Lower leg skin (tissue), 4 donors: ENCODE data around the gene SGCG. TPM values are rescaled to one million over a fixed set of nuclear protein-coding genes. Genes with fewer than 3 reads are reported as not detected.
"Not testable (repeated sequence)": the region's sequence is repeated elsewhere in the genome, so short reads cannot be mapped to it uniquely, and the experiment has no call there.

ENCODE experiments used
- DNase-seq, 2 donors: peaks; one replicate each; pipeline ENCODE4 v3.0.0-alpha.2; 2019; ENCODE audit warnings: low spot score in 2 of 2
- H3K4me3 ChIP-seq: fragments of 200-600 bp; sonication (generic); 2 replicates; pipeline ENCODE4 v1.5.1; 2017; ENCODE audit warnings: mild to moderate bottlenecking, low read depth; ENCODE audit not compliant: poor library complexity, severe bottlenecking
- POLR2A ChIP-seq, 2 donors: fragments of 450-650 bp; IDR thresholded peaks; one replicate each; pipeline ENCODE4 v1.6.1; 2016 to 2017; ENCODE audit warnings: antibody characterized with exemption in 2 of 2, mild to moderate bottlenecking in 1 of 2, moderate library complexity in 1 of 2
- WGBS, 2 donors: methylation state at CpG; one replicate each; pipeline ENCODE4 v1.1.5; 2018; 5-methylcytosine and 5-hydroxymethylcytosine counted together
- intact Hi-C: fragments of 100-400 bp; cut with DNase I; formaldehyde crosslinking; loops from one replicate; pipeline ENCODE4 v1.15.0; 2023; ENCODE audit warnings: low total_unique reads
- total RNA-seq, 4 donors: library from RNA; depleted of rRNA; stranded (reverse); fragments of >200 nt; gene quantifications; one replicate each; pipeline ENCODE4 v1.1.0, GENCODE V29; 2016
- TF ChIP-seq, protein P1 (sequence below), 3 donors: fragments of 450-650 bp; IDR thresholded peaks; one replicate each; pipeline ENCODE4 v1.5.1; 2016; ENCODE audit warnings: antibody characterized with exemption in 3 of 3, mild to moderate bottlenecking in 3 of 3, moderate library complexity in 2 of 3

SGCG gene, protein sequence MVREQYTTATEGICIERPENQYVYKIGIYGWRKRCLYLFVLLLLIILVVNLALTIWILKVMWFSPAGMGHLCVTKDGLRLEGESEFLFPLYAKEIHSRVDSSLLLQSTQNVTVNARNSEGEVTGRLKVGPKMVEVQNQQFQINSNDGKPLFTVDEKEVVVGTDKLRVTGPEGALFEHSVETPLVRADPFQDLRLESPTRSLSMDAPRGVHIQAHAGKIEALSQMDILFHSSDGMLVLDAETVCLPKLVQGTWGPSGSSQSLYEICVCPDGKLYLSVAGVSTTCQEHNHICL
- total RNA-seq: 1 to 10 TPM in 2 of 4 donors, under 1 TPM in 2; 0.72 to 2.3 (median 0.90) TPM

DNA sequence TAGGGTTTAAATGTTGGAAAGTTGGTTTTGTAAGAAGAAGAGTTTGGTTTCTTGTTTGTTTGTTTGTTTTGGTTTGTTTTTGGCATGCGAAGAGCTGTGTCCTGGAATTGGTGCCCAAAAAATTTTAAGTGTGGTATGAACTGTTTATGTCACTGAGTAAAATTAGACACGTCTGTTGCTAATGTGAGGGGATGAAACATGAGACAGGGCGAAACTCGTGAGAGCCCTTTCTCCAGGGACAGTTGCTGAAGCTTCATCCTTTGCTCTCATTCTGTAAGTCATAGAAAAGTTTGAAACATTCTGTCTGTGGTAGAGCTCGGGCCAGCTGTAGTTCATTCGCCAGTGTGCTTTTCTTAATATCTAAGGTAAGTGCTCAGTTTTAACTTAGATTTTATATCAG, at the start of gene SGCG:
Gene SGCG, plus strand, starts transcription at position 269 of the 400 bp plus-strand sequence. CDS start 22,716 bp downstream, outside the sequence.
- intact Hi-C loops: no loop called here

DNA sequence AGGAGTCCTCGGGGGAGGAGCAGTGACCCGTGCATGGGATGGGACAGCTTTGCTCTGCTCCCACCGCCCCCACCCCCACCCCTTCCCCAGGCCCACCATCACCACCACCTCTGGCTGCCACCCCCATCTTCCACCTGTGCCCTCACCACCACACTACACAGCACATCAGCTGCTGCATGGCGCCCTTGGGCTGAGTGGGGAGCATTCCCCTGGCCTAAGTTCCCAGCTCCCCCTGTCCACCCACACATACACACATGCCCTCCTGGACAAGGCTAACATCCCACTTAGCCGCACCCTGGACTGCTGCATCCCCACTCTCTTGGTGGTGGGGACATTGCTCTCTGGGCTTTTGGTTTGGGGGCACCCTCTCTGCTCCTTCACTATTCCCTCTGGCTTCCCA, 46.2 kb upstream of the SGCG start:
- 90 to 94% methylated on average over 5 of the region's 5 CpGs for WGBS, 2 donors
- intact Hi-C loops: no loop called here
- TF ChIP-seq POLR2A (IDR thresholded peaks at IDR 0.05): no peak
- TF ChIP-seq, protein P1, sequence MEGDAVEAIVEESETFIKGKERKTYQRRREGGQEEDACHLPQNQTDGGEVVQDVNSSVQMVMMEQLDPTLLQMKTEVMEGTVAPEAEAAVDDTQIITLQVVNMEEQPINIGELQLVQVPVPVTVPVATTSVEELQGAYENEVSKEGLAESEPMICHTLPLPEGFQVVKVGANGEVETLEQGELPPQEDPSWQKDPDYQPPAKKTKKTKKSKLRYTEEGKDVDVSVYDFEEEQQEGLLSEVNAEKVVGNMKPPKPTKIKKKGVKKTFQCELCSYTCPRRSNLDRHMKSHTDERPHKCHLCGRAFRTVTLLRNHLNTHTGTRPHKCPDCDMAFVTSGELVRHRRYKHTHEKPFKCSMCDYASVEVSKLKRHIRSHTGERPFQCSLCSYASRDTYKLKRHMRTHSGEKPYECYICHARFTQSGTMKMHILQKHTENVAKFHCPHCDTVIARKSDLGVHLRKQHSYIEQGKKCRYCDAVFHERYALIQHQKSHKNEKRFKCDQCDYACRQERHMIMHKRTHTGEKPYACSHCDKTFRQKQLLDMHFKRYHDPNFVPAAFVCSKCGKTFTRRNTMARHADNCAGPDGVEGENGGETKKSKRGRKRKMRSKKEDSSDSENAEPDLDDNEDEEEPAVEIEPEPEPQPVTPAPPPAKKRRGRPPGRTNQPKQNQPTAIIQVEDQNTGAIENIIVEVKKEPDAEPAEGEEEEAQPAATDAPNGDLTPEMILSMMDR (IDR thresholded peaks at IDR 0.05): no peak
- DNase-seq: no peak
- H3K4me3 ChIP-seq: no peak overlapping the region

More for the DNA sequence above, at the start of gene SGCG:
- H3K4me3 ChIP-seq: no peak within 1 kb of the TSS
- TF ChIP-seq POLR2A (IDR thresholded peaks at IDR 0.05): no peak
- TF ChIP-seq, protein P1 (IDR thresholded peaks at IDR 0.05): no peak
- WGBS, 2 donors: 39 to 46% methylated on average over 6 of the region's 6 CpGs
- DNase-seq: peak in 1 of 2 donors; percentile 29

DNA sequence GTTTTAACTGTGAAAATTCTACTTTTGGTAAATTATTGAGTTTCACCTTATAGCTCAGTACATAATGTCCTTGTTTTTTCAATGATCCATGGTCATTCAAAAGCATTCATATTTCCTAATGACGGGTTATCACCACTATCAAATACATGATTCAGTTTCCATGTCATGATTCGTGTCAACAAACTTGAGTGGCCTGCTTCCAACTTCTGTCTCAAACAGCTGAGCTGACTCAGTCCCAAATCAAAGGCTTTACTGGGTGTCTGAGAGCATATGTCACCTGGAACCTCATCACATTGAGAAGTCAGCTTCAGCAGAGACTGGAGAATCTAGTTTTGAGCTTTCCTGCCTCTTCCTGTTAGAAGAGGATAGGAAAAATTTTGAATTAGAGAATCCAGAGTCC, 40.3 kb upstream of the SGCG start:
- no peak for DNase-seq
- intact Hi-C loops: no loop called here
- no peak for TF ChIP-seq POLR2A (IDR thresholded peaks at IDR 0.05)
- TF ChIP-seq, protein P1 (IDR thresholded peaks at IDR 0.05): no peak
- H3K4me3 ChIP-seq: no peak overlapping the region
- 37 to 46% methylated on average over 2 of the region's 2 CpGs for WGBS, 2 donors

DNA sequence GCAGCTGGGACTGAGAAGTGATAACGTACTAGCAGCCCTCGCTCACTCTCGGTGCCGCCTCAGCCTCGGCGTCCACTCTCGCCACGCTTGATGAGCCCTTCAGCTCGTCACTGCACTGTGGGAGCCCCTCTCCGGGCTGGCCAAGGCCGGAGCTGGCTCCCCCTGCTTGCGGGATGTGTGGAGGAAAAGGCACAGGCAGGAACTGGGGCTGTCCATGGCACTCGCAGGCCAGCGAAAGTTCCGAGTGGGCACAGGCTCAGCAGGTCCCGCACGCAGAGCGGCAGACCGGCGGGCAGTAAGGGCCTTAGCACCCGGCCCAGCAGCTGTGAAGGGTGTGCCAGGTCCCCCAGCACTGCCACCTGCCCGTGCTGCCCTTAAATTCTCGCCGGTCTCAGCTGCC, 38.8 kb upstream of the SGCG start:
- intact Hi-C loops: no loop called here

DNA sequence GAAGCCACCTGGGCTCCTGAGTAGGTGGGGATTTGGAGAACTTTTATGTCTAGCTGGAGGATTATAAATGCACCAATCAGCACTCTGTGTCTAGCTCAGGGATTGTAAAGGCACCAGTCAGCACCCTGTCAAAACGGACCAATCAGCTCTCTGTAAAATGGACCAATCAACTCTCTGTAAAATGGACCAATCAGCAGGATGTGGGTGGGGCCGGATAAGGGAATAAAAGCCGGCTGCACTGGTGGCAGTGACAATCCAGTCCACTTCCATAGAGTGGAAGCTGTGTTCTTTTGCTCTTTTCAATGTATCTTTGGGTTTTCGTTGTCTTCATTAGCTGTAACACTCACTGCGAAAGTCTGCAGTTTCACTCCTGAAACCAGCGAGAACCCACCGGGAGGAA, 38.2 kb upstream of the SGCG start:
- WGBS, 2 donors: 88 to 96% methylated on average over 7 of the region's 7 CpGs
- H3K4me3 ChIP-seq, DNase-seq, intact Hi-C loops: not testable (repeated sequence)

More for the DNA sequence above, 38.8 kb upstream of the SGCG start:
- no peak overlapping the region for H3K4me3 ChIP-seq
- DNase-seq: no peak
- TF ChIP-seq, protein P1 (IDR thresholded peaks at IDR 0.05): no peak
- TF ChIP-seq POLR2A (IDR thresholded peaks at IDR 0.05): no peak
- WGBS, 2 donors: 96 to 98% methylated on average over 19 to 23 of the region's 24 CpGs

DNA sequence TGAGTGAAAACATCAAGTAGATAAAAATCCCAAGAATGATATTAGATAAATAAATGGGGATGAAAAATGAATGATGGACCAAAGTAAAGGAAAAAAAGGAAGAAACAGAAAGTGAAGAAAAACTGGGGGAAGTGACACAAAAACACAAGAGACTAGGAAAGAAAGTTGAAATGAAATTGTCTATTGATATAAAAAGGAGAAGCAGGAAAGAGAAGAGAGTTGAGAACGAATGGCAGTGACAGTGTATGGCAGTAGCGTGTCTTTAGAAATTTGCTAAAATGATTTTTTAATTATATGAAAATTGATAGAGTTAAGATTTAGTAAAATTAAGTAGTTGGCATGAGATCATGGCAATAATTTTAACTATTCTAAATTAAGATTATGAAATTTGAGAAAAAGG, 36.3 kb upstream of the SGCG start:
- H3K4me3 ChIP-seq: no peak overlapping the region
- TF ChIP-seq POLR2A (IDR thresholded peaks at IDR 0.05): no peak
- TF ChIP-seq, protein P1 (IDR thresholded peaks at IDR 0.05): no peak
- WGBS, 2 donors: 67 to 81% methylated on average over 2 of the region's 2 CpGs
- DNase-seq: no peak
- intact Hi-C loops: no loop called here
